Activated CD4-positive, alpha-beta T cell treated with anti-CD3 and anti-CD28 coated beads for 48 hours (primary cell): ENCODE data around the gene POGZ.

ENCODE experiments used
- DNase-seq: peaks from one replicate; pipeline ENCODE4 v3.0.0-alpha.2; 2020

Gene POGZ

GRCh38 chr1:151371370-151372057 lies 87.8 kb downstream of the POGZ start:
- no peak for DNase-seq

GRCh38 chr1:151370211-151370911 lies 88.9 kb downstream of the POGZ start:
- no peak for DNase-seq

GRCh38 chr1:151369621-151370048 lies 89.7 kb downstream of the POGZ start:
- no peak for DNase-seq

- DNase-seq, result no peak
Observed at GRCh38 chr1:151369302-151369610, 90.0 kb downstream of the POGZ start.

GRCh38 chr1:151368393-151369301 lies 90.6 kb downstream of the POGZ start:
- no peak for DNase-seq

- DNase-seq, result no peak
Observed at GRCh38 chr1:151367658-151368392, 91.5 kb downstream of the POGZ start.

GRCh38 chr1:151364996-151365395 lies 94.3 kb downstream of the POGZ start:
- no peak for DNase-seq

- DNase-seq, result no peak
Observed at GRCh38 chr1:151362308-151363155, 96.8 kb downstream of the POGZ start.

GRCh38 chr1:151361883-151362282 lies 97.4 kb downstream of the POGZ start:
- no peak for DNase-seq

- DNase-seq, result no peak
Observed at GRCh38 chr1:151356696-151357095, 102.6 kb downstream of the POGZ start.
